IMR-90 (cell line): ENCODE data around the gene CCNDBP1. TPM values are rescaled to one million over a fixed set of nuclear protein-coding genes. Genes with fewer than 3 reads are reported as not detected.
"Not testable (repeated sequence)": the region's sequence is repeated elsewhere in the genome, so short reads cannot be mapped to it uniquely, and the experiment has no call there.

Experiments
- ATAC-seq: fragments of 200-7000 bp; cut with Tn5 transposase; 2 replicates; pipeline ENCODE4 v1.9.1; 2020; ENCODE audit warnings: low read depth, mild to moderate bottlenecking, moderate library complexity
- BruUV-seq: library from RNA; stranded (reverse); fragments of 400-500 nt; replicated peaks from 2 replicates; lab custom pipeline; 2021; lab: Mats Ljungman, UMichigan
- CTCF ChIA-PET: fragments of 300-600 bp; formaldehyde crosslinking; extraction: SDS; loops from one replicate; lab custom pipeline; 2021; ENCODE audit warnings: antibody characterized with exemption; lab: Yijun Ruan, JAX
- POLR2A ChIA-PET: fragments of 300-600 bp; sonication (Branson Sonifier 250); formaldehyde crosslinking; loops from one replicate; lab custom pipeline; 2022; ENCODE audit warnings: antibody characterized with exemption; ENCODE audit not compliant: unreplicated experiment; lab: Charles Lee
- DNase-seq: peaks from one replicate; pipeline ENCODE4 v3.0.0; 2013
- H2AFZ ChIP-seq: replicated peaks from 2 replicates; pipeline ENCODE3; 2013; ENCODE audit warnings: low read length, mild to moderate bottlenecking; ENCODE audit not compliant: poor library complexity
- H2AK5ac ChIP-seq: 2 replicates; pipeline ENCODE4 v1.6.1; 2013; ENCODE audit warnings: low read depth, low read length, inconsistent platforms
- H2AK9ac ChIP-seq: replicated peaks from 2 replicates; pipeline ENCODE3; 2013; ENCODE audit warnings: mild to moderate bottlenecking, low read depth, low read length, moderate library complexity; ENCODE audit not compliant: poor library complexity
- H2BK120ac ChIP-seq: 2 replicates; pipeline ENCODE4 v1.6.1; 2013; ENCODE audit warnings: low read depth, low read length, inconsistent platforms
- H2BK15ac ChIP-seq: 3 replicates; pipeline ENCODE4 v1.6.1; 2013; ENCODE audit warnings: low read depth, low read length, inconsistent platforms
- H2BK20ac ChIP-seq: 2 replicates; pipeline ENCODE4 v1.6.1; 2013; ENCODE audit warnings: low read depth, mild to moderate bottlenecking, inconsistent platforms, low read length, moderate library complexity
- H2BK5ac ChIP-seq: 2 replicates; pipeline ENCODE4 v1.6.1; 2013; ENCODE audit warnings: mild to moderate bottlenecking, low read depth, low read length, inconsistent platforms; ENCODE audit not compliant: poor library complexity, severe bottlenecking
- H3K14ac ChIP-seq: replicated peaks from 2 replicates; pipeline ENCODE4 v1.6.1; 2013; ENCODE audit warnings: low read depth, low read length, inconsistent platforms
- H3K18ac ChIP-seq: 2 replicates; pipeline ENCODE4 v1.6.1; 2013; ENCODE audit warnings: low read depth, low read length, control low read depth
- H3K23ac ChIP-seq: 2 replicates; pipeline ENCODE4 v1.6.1; 2013; ENCODE audit warnings: low read depth, low read length, inconsistent platforms
- H3K27ac ChIP-seq: 2 replicates; pipeline ENCODE4 v1.5.1; 2013; ENCODE audit warnings: mild to moderate bottlenecking, control low read depth, low read length; ENCODE audit not compliant: insufficient read depth
- H3K27me3 ChIP-seq: 2 replicates; pipeline ENCODE4 v1.6.1; 2013; ENCODE audit warnings: low read length; ENCODE audit not compliant: control insufficient read depth, insufficient read depth
- H3K36me3 ChIP-seq: 2 replicates; pipeline ENCODE4 v1.6.1; 2013; ENCODE audit warnings: low read length, mixed read lengths; ENCODE audit not compliant: control insufficient read depth, insufficient read depth
- H3K4ac ChIP-seq: 2 replicates; pipeline ENCODE4 v1.6.1; 2013; ENCODE audit warnings: low read depth, low read length, inconsistent platforms
- H3K4me1 ChIP-seq: 2 replicates; pipeline ENCODE4 v1.6.1; 2013; ENCODE audit warnings: low read length, mixed read lengths; ENCODE audit not compliant: control insufficient read depth, insufficient read depth
- H3K4me2 ChIP-seq: 2 replicates; pipeline ENCODE4 v1.6.1; 2013; ENCODE audit warnings: low read depth, mild to moderate bottlenecking, control low read depth, low read length, moderate library complexity
- H3K4me3 ChIP-seq: 2 replicates; pipeline ENCODE4 v1.5.1; 2013; ENCODE audit warnings: low read depth, mild to moderate bottlenecking, control low read depth, low read length, moderate library complexity; ENCODE audit not compliant: insufficient read depth
- H3K56ac ChIP-seq: 2 replicates; pipeline ENCODE4 v1.6.1; 2013; ENCODE audit warnings: low read length, inconsistent platforms; ENCODE audit not compliant: insufficient read depth; ENCODE audit errors: extremely low read depth
- H3K79me1 ChIP-seq, 2 experiments: 2 replicates each; pipeline ENCODE4 v1.6.1; 2013; ENCODE audit warnings: low read length in 2 of 2, inconsistent platforms in 1 of 2, low read depth in 1 of 2
- H3K9ac ChIP-seq: 2 replicates; pipeline ENCODE4 v1.6.1; 2013; ENCODE audit warnings: low read depth, low read length, control low read depth
- H3K9me1 ChIP-seq: 2 replicates; pipeline ENCODE4 v1.6.1; 2013; ENCODE audit warnings: low read length, inconsistent platforms; ENCODE audit not compliant: insufficient read depth
- H3K9me3 ChIP-seq: 2 replicates; pipeline ENCODE4 v1.6.1; 2013; ENCODE audit warnings: low read length; ENCODE audit not compliant: control insufficient read depth, insufficient read depth
- H4K20me1 ChIP-seq: 2 replicates; pipeline ENCODE4 v1.6.1; 2013; ENCODE audit warnings: low read length, inconsistent platforms; ENCODE audit not compliant: insufficient read depth
- H4K5ac ChIP-seq: 2 replicates; pipeline ENCODE4 v1.6.1; 2013; ENCODE audit warnings: mild to moderate bottlenecking, low read depth, low read length, control low read depth
- H4K8ac ChIP-seq, 2 experiments: 2 replicates each; pipeline ENCODE4 v1.6.1; 2013; ENCODE audit warnings: low read depth in 2 of 2, low read length in 2 of 2, control low read depth in 1 of 2, inconsistent platforms in 1 of 2
- H4K91ac ChIP-seq: 2 replicates; pipeline ENCODE4 v1.6.1; 2013; ENCODE audit warnings: low read depth, low read length, inconsistent platforms; ENCODE audit not compliant: insufficient read depth
- WGBS, 2 experiments: methylation state at CpG; one replicate each; pipeline versions ENCODE4 v1.1.5 to v1.1.7; 2013; ENCODE audit warnings: missing lambda C conversion rate in 2 of 2; ENCODE audit not compliant: insufficient read length in 1 of 2; ENCODE audit errors: extremely low coverage in 2 of 2; 5-methylcytosine and 5-hydroxymethylcytosine counted together
- dilution Hi-C: fragments of 300-500 bp; cut with HindIII; formaldehyde crosslinking; loops from one replicate; pipeline ENCODE4 v1.14.3; 2018; ENCODE audit warnings: low sequenced_read_pairs; ENCODE audit not compliant: unreplicated experiment
- in situ Hi-C: fragments of 300-500 bp; cut with MboI; formaldehyde crosslinking; loops from 3 replicates; pipeline ENCODE4 v1.14.3; 2019; ENCODE audit warnings: low sequenced_read_pairs, inconsistent platforms, mixed read lengths
- intact Hi-C: fragments of 100-400 bp; cut with micrococcal nuclease; formaldehyde crosslinking; loops from 2 replicates; pipeline ENCODE4 v1.10.0; 2022
- polyA plus RNA-seq, 3 experiments: library from polyadenylated mRNA; depleted of rRNA; stranded (reverse); fragments of >200 nt; gene quantifications; 2 replicates each; pipeline ENCODE4 v1.2.3, GENCODE V29; 2012; ENCODE audit warnings: low replicate concordance in 1 of 3
- total RNA-seq: library from RNA; depleted of rRNA; stranded (reverse); fragments of >200 nt; gene quantifications from 2 replicates; pipeline ENCODE4 v1.2.3, GENCODE V29; 2012

The CCNDBP1 gene
- total and polyA plus RNA-seq, 2 of the 4 experiments (the other 2 are of a cell fraction) = 34.9 to 40.3 TPM

GRCh38 chr15:43167261-43167660, 17.9 kb upstream of the CCNDBP1 start:
- H4K20me1 ChIP-seq, H3K79me1 ChIP-seq, dilution Hi-C loops, H3K4me1 ChIP-seq, ATAC-seq, H2AK5ac ChIP-seq, H3K27ac ChIP-seq, H3K36me3 ChIP-seq, H3K27me3 ChIP-seq, H2BK5ac ChIP-seq, H3K56ac ChIP-seq, H4K5ac ChIP-seq, in situ Hi-C loops, intact Hi-C loops, DNase-seq, H2BK15ac ChIP-seq, H3K18ac ChIP-seq, H3K9ac ChIP-seq, H3K23ac ChIP-seq, H2AK9ac ChIP-seq, BruUV-seq, H3K4ac ChIP-seq, H3K4me2 ChIP-seq, H3K9me1 ChIP-seq, POLR2A ChIA-PET, H4K8ac ChIP-seq, H3K4me3 ChIP-seq, H2AFZ ChIP-seq, CTCF ChIA-PET, H2BK20ac ChIP-seq, H2BK120ac ChIP-seq, H3K14ac ChIP-seq, H4K91ac ChIP-seq, H3K9me3 ChIP-seq: not testable (repeated sequence)
- WGBS, 2 experiments = no CpG with 5 or more reads among the region's 28 CpGs
